Karpas-422 (cell line): ENCODE results near the gene DNAH7. TPM values are rescaled to one million over a fixed set of nuclear protein-coding genes. Genes with fewer than 3 reads are reported as not detected.

Experiments used
- DNase-seq: peaks from one replicate; pipeline ENCODE4 v3.0.0-alpha.2; 2015
- H2AFZ ChIP-seq: fragments of 200-600 bp; sonication (generic); 2 replicates; pipeline ENCODE4 v1.6.1; 2014; ENCODE audit warnings: antibody characterized with exemption, low read length, mixed read lengths
- H3K27ac ChIP-seq: fragments of 200-600 bp; sonication (generic); 2 replicates; pipeline ENCODE4 v1.5.1; 2014; ENCODE audit warnings: mild to moderate bottlenecking, low read length, moderate library complexity
- H3K27me3 ChIP-seq: fragments of 200-600 bp; sonication (generic); 2 replicates; pipeline ENCODE4 v1.6.1; 2014; ENCODE audit warnings: low read length, mixed read lengths
- H3K36me3 ChIP-seq: fragments of 200-600 bp; sonication (generic); 2 replicates; pipeline ENCODE4 v1.6.1; 2014; ENCODE audit warnings: low read length, mixed read lengths; ENCODE audit not compliant: insufficient read depth
- H3K4me1 ChIP-seq: fragments of 200-600 bp; sonication (generic); 2 replicates; pipeline ENCODE4 v1.6.1; 2014; ENCODE audit warnings: mild to moderate bottlenecking, low read length, mixed read lengths
- H3K4me2 ChIP-seq: fragments of 200-600 bp; sonication (generic); 2 replicates; pipeline ENCODE4 v1.6.1; 2014; ENCODE audit warnings: low read length, low read depth, mild to moderate bottlenecking; ENCODE audit not compliant: poor library complexity, severe bottlenecking
- H3K4me3 ChIP-seq: fragments of 200-600 bp; sonication (generic); 2 replicates; pipeline ENCODE4 v1.5.1; 2014; ENCODE audit warnings: mild to moderate bottlenecking, antibody characterized with exemption, low read length, mixed read lengths
- H3K79me2 ChIP-seq: fragments of 200-600 bp; sonication (generic); 2 replicates; pipeline ENCODE4 v1.6.1; 2014; ENCODE audit warnings: mild to moderate bottlenecking, low read length, mixed read lengths
- H3K9ac ChIP-seq: fragments of 200-600 bp; sonication (generic); 2 replicates; pipeline ENCODE4 v1.6.0; 2014; ENCODE audit warnings: low read length
- H3K9me2 ChIP-seq: fragments of 200-600 bp; sonication (generic), shearing (Covaris generic); replicated peaks from 2 replicates; pipeline ENCODE4 v1.6.0; 2014; ENCODE audit warnings: mild to moderate bottlenecking, low read length, moderate library complexity; ENCODE audit not compliant: insufficient read depth
- H3K9me3 ChIP-seq: fragments of 300-700, 200-600 bp; sonication (generic); 2 replicates; pipeline ENCODE4 v1.6.1; 2014; ENCODE audit warnings: low read length, mixed read lengths
- H4K20me1 ChIP-seq: fragments of 200-600 bp; sonication (generic); 2 replicates; pipeline ENCODE4 v1.6.1; 2014; ENCODE audit warnings: mild to moderate bottlenecking, antibody characterized with exemption, low read length, low read depth; ENCODE audit not compliant: insufficient read depth
- total RNA-seq: library from RNA; depleted of rRNA; stranded (reverse); fragments of >200 nt; shearing (Covaris generic); gene quantifications from 2 replicates; pipeline ENCODE4 v1.2.3, GENCODE V29; 2014; ENCODE audit warnings: low replicate concordance

The DNAH7 gene
- total RNA-seq, 1 experiment from 2014 or later: 0.82 TPM

DNA sequence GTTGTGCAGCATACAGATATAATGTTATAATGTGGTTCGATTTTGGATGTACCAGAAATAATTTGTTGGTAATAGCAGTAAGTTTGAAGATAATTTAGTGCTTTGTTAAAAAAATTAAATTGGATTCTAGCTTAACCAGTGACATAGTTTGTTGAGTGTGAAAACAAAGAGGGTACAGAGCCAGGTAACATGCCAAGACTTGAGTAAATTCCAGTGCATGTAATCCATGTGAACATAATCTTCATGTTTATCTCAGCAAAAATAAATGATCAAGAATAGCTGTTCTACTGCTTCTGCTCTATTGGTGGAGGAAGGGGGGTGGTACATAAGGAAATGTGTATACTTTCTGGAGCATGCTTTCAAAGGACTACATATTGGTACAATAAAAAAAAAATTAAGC, 165.8 kb downstream of the DNAH7 start:
- Histone ChIP-seq H3K9ac (no peak overlapping the region), H3K4me2 (no peak overlapping the region), H4K20me1 (no peaks in the 10 kb centered on the region), H3K27me3 (no peaks in the 10 kb centered on the region), H3K4me3 (no peak overlapping the region), H3K79me2 (no peaks in the 10 kb centered on the region), H3K27ac (no peak overlapping the region), H3K4me1 (no peaks in the 10 kb centered on the region), H3K9me2 (no peaks in the 10 kb centered on the region), H2AFZ (no peak overlapping the region), H3K36me3 (no peaks in the 10 kb centered on the region), H3K9me3 (no peaks in the 10 kb centered on the region)
- DNase-seq: no peak

DNA sequence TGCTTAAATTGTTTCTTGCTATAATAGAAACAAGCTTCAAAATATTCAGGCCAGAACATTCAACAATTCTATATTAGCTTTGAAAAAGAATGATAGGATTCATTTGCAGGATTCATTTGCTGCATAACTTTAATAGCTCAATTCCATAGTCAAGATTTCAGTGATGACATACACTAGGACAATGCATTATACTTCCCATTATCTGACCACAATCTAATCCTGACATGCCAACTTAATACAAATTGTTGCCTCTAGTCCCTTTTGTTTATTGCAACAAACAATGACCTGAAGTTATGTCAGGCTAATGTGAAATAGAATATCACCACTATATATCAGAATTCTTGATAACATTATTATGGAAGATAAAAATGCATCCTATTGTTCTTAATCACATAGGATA, 169.4 kb downstream of the DNAH7 start:
- Histone ChIP-seq H3K4me3 (no peak overlapping the region), H3K79me2 (no peaks in the 10 kb centered on the region), H3K9ac (no peak overlapping the region), H2AFZ (no peak overlapping the region), H3K27ac (no peak overlapping the region), H3K4me2 (no peak overlapping the region), H3K36me3 (no peaks in the 10 kb centered on the region), H4K20me1 (no peaks in the 10 kb centered on the region), H3K4me1 (no peaks in the 10 kb centered on the region), H3K9me3 (no peaks in the 10 kb centered on the region), H3K27me3 (no peaks in the 10 kb centered on the region), H3K9me2 (no peaks in the 10 kb centered on the region)
- no peak for DNase-seq

DNA sequence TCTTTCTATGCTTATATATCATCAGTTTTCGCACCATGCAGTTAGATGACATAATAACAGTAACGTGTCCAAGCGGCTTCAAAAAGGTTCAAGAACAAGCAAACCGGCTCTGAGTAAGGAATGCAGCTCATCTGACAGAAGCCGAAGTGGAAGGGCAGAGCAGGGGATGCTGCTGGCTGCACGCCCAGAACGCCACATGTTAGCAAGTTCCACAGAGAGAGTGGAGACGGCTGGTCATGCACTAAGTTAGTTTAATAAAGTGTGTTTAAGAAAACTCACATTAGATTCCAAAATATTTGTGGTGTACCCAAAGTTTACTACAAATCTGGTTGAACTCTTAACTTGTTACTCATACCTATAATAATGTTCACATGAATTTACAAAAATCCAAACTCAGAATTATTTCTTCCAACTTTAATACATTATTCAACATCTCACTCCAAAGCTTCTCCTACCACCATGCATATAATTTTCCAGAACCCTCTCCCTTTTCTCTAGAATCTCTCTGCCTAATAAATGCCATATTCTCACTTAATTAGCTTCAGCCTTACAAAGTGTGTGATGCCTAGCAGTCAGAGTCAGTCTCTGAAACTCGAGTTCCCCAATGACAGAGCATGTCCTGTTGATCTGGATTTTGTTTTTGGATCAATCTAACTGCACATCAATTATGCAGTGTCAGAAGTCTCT, 170.0 kb downstream of the DNAH7 start:
- Histone ChIP-seq H3K9me3 (no peaks in the 10 kb centered on the region), H3K4me3 (no peak overlapping the region), H3K36me3 (no peaks in the 10 kb centered on the region), H3K79me2 (no peaks in the 10 kb centered on the region), H3K4me2 (no peak overlapping the region), H2AFZ (no peak overlapping the region), H3K4me1 (no peaks in the 10 kb centered on the region), H4K20me1 (no peaks in the 10 kb centered on the region), H3K27ac (no peak overlapping the region), H3K9me2 (no peaks in the 10 kb centered on the region), H3K9ac (no peak overlapping the region), H3K27me3 (no peaks in the 10 kb centered on the region)
- no peak for DNase-seq

DNA sequence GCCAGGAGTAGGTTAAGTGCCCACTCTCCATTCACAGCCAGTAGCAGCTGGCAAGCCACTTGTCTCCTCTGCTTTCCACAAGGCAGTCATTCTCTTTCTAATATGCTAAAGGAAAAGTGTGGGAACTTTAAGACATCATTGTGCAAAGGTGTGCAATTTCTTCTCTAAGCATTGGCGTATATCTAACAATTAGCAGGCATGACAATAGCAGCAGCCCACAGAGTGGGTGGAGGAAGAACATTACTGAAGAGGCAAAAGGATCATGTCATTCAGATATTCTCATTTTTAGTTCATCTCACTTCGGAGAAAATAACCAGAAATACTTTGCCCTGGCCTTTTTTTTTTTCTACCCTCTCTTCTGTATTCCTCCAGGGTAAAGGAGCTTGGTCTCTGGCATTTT, 177.6 kb downstream of the DNAH7 start:
- Histone ChIP-seq H3K4me2 (no peak overlapping the region), H3K4me1 (no peaks in the 10 kb centered on the region), H3K27ac (no peak overlapping the region), H3K9me2 (no peaks in the 10 kb centered on the region), H3K9ac (no peak overlapping the region), H4K20me1 (no peaks in the 10 kb centered on the region), H3K79me2 (no peaks in the 10 kb centered on the region), H3K4me3 (no peak overlapping the region), H3K27me3 (no peaks in the 10 kb centered on the region), H3K9me3 (no peaks in the 10 kb centered on the region), H3K36me3 (no peaks in the 10 kb centered on the region), H2AFZ (no peak overlapping the region)
- no peak for DNase-seq

DNA sequence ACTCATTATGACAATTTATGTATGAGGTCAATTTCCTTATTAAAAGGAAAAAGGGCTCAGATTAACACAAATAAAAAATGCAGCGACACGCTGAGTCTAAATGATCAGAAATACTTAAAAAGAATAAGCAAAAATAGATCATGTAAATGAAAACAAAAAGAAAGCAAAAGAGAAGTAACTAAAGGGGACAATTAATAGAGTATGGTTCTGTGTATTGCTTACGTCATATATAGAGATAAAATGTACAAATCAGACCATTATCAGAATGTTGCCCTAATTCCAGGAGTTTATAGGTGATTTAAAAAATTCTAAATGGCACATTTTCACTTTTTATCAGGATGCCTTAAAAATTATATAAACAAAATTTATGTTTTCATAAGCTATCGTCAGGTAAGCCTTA, 189.5 kb downstream of the DNAH7 start:
- no peak for DNase-seq
- H3K9ac ChIP-seq: no peak overlapping the region
- no peaks in the 10 kb centered on the region for H4K20me1 ChIP-seq
- no peaks in the 10 kb centered on the region for H3K36me3 ChIP-seq
- H3K9me2 ChIP-seq: no peaks in the 10 kb centered on the region
- H3K27ac ChIP-seq: no peak overlapping the region
- H3K9me3 ChIP-seq: no peaks in the 10 kb centered on the region
- no peak overlapping the region for H3K4me3 ChIP-seq
- H3K4me1 ChIP-seq: no peaks in the 10 kb centered on the region
- H2AFZ ChIP-seq: no peak overlapping the region
- no peak overlapping the region for H3K4me2 ChIP-seq
- no peaks in the 10 kb centered on the region for H3K27me3 ChIP-seq
- H3K79me2 ChIP-seq: no peaks in the 10 kb centered on the region

DNA sequence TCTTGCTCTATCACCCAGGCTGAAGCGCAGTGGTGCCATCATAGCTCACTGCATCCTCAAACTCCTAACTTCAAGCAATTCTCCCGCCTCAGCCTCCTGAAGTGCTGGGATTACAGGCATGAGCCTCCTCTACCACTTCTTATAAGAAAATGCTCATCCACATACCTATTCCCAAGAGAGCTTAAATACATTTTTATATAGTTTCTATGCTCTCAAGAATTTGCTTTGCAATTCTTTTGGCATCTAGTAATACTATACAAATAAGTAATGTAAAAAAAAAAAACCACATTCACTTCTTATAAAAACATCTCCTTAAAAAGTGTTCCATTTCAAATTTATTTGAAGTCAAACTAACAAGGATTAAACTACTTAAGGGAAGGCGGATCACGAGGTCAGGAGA, 197.3 kb downstream of the DNAH7 start:
- Histone ChIP-seq H3K9me2 (no peaks in the 10 kb centered on the region), H2AFZ (no peak overlapping the region), H3K4me3 (no peak overlapping the region), H3K27ac (no peak overlapping the region), H3K79me2 (no peaks in the 10 kb centered on the region), H3K4me2 (no peak overlapping the region), H3K4me1 (no peaks in the 10 kb centered on the region), H3K9me3 (no peaks in the 10 kb centered on the region), H4K20me1 (no peaks in the 10 kb centered on the region), H3K9ac (no peak overlapping the region), H3K27me3 (no peaks in the 10 kb centered on the region), H3K36me3 (no peaks in the 10 kb centered on the region)
- DNase-seq: no peak

DNA sequence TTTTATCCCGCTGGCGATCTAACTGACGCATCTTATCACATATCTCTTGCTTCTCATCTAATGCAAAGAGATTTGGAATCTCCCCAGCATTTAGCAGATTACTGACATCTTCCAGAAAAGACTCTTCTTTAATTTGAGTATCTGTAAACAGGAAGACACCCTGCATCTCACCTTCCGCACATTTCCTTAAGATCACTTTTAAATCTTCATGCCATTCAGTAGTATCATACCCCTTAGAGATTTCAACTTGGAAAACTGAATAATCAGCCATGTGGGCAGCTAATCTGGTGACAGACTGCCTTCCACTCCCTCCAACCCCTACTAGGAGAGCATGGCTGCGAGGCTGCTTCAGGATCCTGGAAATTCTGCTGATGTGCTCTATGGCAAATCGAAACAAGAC, 204.3 kb downstream of the DNAH7 start:
- no peaks in the 10 kb centered on the region for H4K20me1 ChIP-seq
- no peaks in the 10 kb centered on the region for H3K27me3 ChIP-seq
- no peak overlapping the region for H3K4me3 ChIP-seq
- H3K9ac ChIP-seq: no peak overlapping the region
- H3K9me3 ChIP-seq: no peaks in the 10 kb centered on the region
- no peak overlapping the region for H3K4me2 ChIP-seq
- H3K79me2 ChIP-seq: no peaks in the 10 kb centered on the region
- H2AFZ ChIP-seq: no peak overlapping the region
- no peaks in the 10 kb centered on the region for H3K4me1 ChIP-seq
- no peaks in the 10 kb centered on the region for H3K36me3 ChIP-seq
- H3K9me2 ChIP-seq: no peaks in the 10 kb centered on the region
- no peak overlapping the region for H3K27ac ChIP-seq
- no peak for DNase-seq

DNA sequence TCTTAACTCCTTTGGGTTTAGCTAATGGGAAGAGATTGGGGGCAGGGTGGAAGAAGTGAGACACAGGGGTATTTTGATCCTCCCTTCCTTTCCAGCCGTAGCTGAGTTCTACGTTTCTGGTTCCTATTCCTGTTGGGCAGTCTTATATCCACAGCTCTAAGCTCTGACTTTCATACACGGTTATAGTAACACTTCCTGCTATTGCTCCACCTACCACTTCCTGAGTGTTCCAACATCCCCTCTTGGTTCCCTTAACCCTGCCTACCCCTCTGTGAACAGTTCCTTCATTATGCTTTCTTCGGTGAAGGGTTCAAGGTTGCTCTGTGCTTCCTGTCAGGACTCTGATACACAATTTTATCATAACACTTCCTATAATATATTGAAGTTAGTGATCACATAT, 205.1 kb downstream of the DNAH7 start:
- Histone ChIP-seq H2AFZ (no peak overlapping the region), H3K4me3 (no peak overlapping the region), H3K9ac (no peak overlapping the region), H3K36me3 (no peaks in the 10 kb centered on the region), H3K27ac (no peak overlapping the region), H3K4me1 (no peaks in the 10 kb centered on the region), H4K20me1 (no peaks in the 10 kb centered on the region), H3K79me2 (no peaks in the 10 kb centered on the region), H3K9me2 (no peaks in the 10 kb centered on the region), H3K27me3 (no peaks in the 10 kb centered on the region), H3K4me2 (no peak overlapping the region), H3K9me3 (no peaks in the 10 kb centered on the region)
- no peak for DNase-seq

DNA sequence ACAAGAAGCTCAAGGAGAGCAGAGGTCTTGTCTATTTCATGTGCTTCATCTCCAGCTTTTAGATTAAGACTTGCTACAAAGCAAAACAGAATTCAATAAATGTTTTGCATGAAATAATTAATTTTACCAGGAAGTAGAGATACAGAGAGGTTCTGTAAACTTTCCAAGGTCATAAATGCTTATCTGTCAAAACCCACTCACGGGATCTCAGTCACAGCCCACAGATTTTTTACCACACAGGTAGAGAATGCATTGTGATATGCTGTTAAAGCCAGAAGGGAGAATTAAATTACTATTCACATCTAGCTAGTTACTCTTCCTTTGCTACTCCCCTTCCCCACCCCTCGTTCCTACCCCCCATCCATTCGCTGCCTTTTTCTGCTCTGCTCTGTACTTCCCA, 205.5 kb downstream of the DNAH7 start:
- Histone ChIP-seq H3K4me1 (no peaks in the 10 kb centered on the region), H3K4me2 (no peak overlapping the region), H3K36me3 (no peaks in the 10 kb centered on the region), H4K20me1 (no peaks in the 10 kb centered on the region), H3K79me2 (no peaks in the 10 kb centered on the region), H3K9me2 (no peaks in the 10 kb centered on the region), H2AFZ (no peak overlapping the region), H3K9ac (no peak overlapping the region), H3K9me3 (no peaks in the 10 kb centered on the region), H3K4me3 (no peak overlapping the region), H3K27ac (no peak overlapping the region), H3K27me3 (no peaks in the 10 kb centered on the region)
- no peak for DNase-seq
